Bone marrow (tissue), 2 donors: Measurements from ENCODE around the gene STAT5B.
"Not testable (repeated sequence)": the region's sequence is repeated elsewhere in the genome, so short reads cannot be mapped to it uniquely, and the experiment has no call there.

ENCODE experiments used
- DNase-seq, 2 donors: peaks; one replicate each; lab custom pipeline; 2025; lab: John Stamatoyannopoulos, UW

The STAT5B gene

GRCh38 chr17:42193969-42194899 is 82.0 kb downstream of the STAT5B start, which contains the start of gene GHDC:
TSS of gene GHDC (minus strand) at chr17:42194494. CDS start at chr17:42193581, 913 bp downstream.
- peak; percentile 55 to 76 for DNase-seq

- no peak for DNase-seq
These were observed 82.8 kb downstream of the STAT5B start for GRCh38 chr17:42193216-42193968.

DNA sequence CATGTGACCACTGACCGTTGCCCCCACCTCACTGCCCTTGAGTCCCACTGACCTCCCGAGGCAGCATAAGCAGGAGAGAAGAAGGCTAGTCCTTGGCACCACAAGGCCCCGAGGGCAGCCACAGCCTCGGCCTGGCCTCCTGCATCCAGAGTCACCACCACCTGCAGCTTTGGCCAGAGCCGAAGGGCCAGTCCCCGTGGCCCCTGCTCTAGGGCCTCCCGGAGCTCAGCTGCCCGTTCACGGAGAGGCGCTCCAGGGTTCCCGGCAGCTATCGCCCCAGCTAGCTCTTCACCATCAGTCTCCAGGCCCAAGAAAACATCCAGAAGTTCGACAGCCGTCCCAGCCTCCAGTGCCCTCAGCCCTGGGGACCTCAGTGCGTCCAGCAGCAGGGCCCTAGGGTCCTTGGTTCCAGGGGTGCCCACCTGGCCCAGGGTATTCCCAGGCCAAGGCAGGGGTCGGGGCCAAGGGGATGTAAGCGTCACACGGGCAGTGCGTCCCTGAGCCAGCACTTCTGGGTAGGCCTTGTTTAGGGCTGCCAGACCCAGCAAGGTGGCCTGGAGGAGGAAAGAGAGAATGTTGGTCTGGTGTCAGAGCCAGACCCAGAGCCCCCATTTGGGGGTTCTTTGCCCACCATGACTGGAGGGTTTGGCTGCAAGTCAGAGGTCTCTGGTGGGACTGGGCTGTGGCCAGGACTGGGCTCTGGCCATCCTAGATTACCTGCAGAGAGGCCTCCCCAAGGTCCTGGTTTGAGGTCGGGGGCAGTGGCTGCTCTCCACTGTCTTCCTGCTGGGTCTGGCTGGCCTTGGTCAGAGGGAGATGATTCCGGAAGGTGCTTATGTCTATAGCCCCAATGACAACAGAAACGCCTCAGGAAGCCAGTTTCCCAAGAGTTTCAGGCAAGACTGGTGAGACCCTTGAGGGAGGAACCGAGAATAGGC is 83.7 kb downstream of the STAT5B start:
- DNase-seq: no peak

- no peak for DNase-seq
These were observed 84.9 kb downstream of the STAT5B start for GRCh38 chr17:42191275-42191608.

DNA sequence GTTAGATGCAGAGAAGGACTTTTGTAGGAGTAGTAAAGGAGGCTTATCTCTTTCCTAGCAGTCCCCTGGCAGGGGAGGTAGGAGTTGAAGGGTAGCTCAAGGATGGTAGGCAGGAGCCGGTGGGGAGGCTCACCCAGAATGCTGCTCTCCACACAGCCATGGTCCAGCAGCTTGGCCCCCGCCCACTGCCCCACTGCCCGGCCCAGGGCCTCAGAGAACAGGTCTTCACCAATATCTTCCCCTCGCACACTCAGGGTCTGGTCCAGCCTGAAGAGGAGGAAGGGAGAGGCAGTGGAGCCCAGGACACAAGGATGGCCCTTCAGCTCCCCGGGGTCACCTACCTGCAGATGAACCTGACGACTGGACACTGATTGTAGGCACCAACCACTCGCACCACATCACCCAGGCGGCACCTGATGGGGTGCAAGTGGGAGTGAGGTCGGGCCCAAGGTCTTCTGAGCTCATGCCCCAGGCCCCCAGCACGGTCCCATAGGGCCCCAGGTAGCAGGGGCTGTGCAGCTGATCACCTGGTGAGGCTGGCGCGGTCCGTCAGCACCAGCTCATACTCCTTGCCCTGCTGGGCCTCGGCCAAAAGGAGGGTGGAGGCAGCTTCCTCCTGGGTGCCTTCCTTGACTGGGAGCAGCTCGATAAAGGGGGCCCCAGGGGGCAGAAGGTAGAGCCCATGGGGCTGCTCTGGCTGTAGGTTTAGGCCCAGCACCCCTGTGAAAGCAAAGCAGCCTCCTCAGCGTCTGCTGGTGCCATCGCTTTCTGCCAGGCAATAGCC is 85.5 kb downstream of the STAT5B start:
- DNase-seq: no peak

DNA sequence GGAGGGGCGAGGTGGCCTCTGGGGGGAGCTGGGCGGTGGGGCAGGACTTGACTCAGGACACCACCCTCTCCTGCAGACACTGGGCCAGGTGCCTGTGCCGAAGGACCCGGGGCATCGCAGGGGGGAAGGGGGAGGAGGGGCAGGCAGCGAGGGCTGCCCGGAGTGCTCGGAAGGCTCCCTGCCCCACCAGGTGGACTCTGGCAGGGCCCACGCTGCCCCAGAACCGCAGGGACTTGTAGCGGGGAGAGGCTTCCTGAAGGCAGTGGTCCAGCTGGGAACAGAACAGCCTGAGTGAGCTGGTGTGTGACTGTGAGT is 86.6 kb downstream of the STAT5B start:
- no peak for DNase-seq

GRCh38 chr17:42188749-42189650 is 87.2 kb downstream of the STAT5B start:
- DNase-seq: peak in 1 of 2 donors; percentile 56

GRCh38 chr17:42187833-42188232 is 88.4 kb downstream of the STAT5B start:
- no peak for DNase-seq

DNA sequence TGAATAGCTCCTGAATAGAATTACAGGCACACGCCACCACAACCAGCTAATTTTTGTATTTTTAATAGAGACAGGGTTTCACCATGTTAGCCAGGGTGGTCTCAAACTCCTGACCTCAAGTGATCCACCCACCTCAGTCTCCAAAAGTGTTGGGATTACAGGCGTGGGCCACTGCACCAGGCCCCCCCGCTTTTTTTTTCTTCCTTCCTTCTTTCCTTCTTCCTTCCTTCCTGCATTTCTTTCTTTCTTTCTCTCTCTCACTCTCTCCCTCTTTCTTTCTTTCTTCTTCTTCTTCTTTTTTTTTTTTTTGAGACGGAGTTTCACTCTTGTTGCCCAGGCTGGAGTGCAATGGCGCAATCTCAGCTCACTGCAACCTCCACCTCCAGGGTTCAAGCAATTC is 90.0 kb downstream of the STAT5B start:
- not testable (repeated sequence) for DNase-seq

- DNase-seq: no peak
These were observed 90.6 kb downstream of the STAT5B start for GRCh38 chr17:42185621-42185930.

DNA sequence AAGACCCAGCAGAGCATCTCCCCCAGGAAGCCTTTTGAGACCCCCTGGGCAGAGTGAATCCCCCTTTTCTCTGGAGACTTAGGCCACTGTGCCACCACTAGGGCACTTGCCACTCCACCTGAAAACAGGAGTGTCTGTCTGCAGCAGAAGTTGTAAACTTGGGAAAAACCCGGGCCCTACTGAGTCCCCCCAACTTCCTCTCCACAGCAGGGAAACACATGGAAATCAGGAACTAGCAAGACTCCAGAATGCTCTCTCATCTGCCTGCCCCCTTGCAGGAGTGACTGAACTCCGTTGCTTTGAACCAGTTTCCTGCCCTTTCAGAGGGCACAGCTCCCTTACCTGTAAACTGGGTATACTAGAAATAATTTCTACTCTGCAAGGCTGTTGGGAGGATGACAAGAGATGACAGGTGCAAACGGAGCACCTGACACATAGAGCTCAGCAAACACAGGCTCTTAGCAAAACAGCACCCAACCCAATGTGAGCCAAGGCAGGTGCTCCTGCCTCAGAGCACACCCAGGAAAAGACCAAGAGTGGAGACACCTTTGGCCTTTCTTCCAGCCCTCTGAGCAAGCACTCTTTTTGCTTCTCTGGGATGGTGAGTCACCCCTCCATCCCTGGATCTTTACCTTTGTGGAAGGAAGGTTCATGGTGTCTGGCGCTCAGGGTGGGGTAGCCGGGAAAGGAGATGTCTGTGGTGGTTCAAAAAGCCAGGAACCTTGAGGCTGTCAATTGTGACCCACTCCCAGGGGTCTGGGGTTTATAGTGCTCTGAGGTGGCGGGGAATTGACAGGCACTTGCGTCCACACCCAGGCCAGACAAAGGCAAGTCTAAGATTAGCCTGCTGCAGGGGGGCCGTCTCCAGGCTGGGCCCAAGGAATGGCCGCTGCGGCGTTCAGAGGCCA is 91.2 kb downstream of the STAT5B start, which contains the start of gene HCRT:
Gene HCRT (minus strand): TSS at position 740 of the 908 bp plus-strand sequence. CDS start 87 bp downstream, at position 653.
- DNase-seq: no peak

DNA sequence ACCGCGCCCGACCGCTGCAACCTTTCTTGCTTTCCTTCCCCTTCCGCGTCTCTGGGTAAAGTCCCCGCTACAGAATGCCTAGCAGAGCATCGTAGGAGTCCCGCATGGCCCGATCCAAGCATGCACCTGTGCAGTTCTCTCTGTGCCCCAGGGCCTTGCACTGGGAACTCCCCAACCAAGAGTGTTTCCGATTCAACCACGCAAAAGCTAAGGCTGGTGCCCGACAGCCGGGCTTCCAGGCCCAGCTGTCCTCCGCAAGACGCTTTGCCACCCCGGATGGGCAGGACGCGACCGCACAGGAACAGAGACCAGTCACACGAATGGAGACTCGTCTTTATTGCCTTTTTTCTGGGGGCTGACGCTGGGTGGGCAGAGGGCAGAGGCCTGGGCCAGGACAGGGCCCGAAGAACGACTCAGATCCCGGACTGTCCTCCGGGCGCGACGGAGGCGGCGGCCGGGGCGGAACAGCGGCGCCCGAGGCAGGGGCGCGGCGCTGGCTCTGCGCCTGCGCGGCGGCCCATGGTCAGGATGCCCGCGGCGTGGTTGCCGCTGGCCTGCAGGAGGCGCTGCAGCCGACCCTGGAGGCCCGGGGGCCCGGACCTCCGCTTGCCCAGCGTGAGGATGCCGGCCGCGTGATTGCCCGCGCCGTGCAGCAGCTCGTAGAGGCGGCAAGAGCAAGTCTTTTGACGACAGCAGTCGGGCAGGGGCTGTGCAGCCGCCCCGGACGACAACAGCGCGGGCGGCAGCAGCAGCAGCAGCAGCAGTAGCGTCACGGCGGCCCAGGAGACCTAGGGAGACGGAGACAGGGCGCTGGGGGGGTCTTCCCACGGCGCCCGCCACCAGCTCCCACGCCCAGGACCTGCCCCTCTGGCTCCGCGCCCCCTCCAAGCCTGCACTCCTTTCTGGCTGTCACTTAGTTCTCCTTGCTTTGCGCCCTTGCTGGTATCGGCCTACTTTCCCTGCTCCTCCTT is 92.2 kb downstream of the STAT5B start:
- peak; percentile 45 to 85 for DNase-seq

GRCh38 chr17:42182927-42183734 is 93.1 kb downstream of the STAT5B start:
- DNase-seq: no peak

- no peak for DNase-seq
These were observed 94.4 kb downstream of the STAT5B start for GRCh38 chr17:42181851-42182207.

- DNase-seq: peak; percentile 77 to 81
These were observed 95.0 kb downstream of the STAT5B start, which contains the start of gene KCNH4 for GRCh38 chr17:42180922-42181850. TSS of gene KCNH4 (minus strand) at chr17:42181142. CDS start at chr17:42180945, 197 bp downstream.

GRCh38 chr17:42180411-42180921 is 95.7 kb downstream of the STAT5B start:
- DNase-seq: no peak
